Keratinocyte (primary cell): ENCODE measurements around the gene DGLUCY. TPM values are rescaled to one million over a fixed set of nuclear protein-coding genes. Genes with fewer than 3 reads are reported as not detected.

ENCODE experiments used
- DNase-seq: peaks from one replicate; pipeline ENCODE4 v3.0.0-alpha.2; 2011; ENCODE audit warnings: low read depth, missing footprints, low spot score
- FAIRE-seq: peaks from 2 replicates; lab custom pipeline; 2011; peaks lifted over from hg19 to GRCh38; lab: Jason Lieb, UNC
- H2AFZ ChIP-seq: 2 replicates; pipeline ENCODE4 v1.6.0; 2012; ENCODE audit warnings: low read length, control low read depth, inconsistent platforms; ENCODE audit not compliant: control insufficient read depth
- H3K27ac ChIP-seq: 2 replicates; pipeline ENCODE4 v1.5.1; 2011; ENCODE audit warnings: low read length; ENCODE audit not compliant: control insufficient read depth, insufficient read depth
- H3K27me3 ChIP-seq: 3 replicates; pipeline ENCODE4 v1.6.0; 2011; ENCODE audit warnings: low read length; ENCODE audit not compliant: control insufficient read depth, insufficient read depth; ENCODE audit errors: extremely low read depth
- H3K36me3 ChIP-seq, 2 experiments: 2 replicates in 1 of 2; 3 replicates in 1 of 2; pipeline ENCODE4 v1.5.1; 2011; ENCODE audit warnings: low read length in 2 of 2, mild to moderate bottlenecking in 1 of 2; ENCODE audit not compliant: control insufficient read depth in 2 of 2, insufficient read depth in 2 of 2; ENCODE audit errors: extremely low read depth in 1 of 2
- H3K4me1 ChIP-seq: 3 replicates; pipeline ENCODE4 v1.5.1; 2011; ENCODE audit warnings: low read length; ENCODE audit not compliant: control insufficient read depth, insufficient read depth; ENCODE audit errors: extremely low read depth
- H3K4me2 ChIP-seq: 3 replicates; pipeline ENCODE4 v1.6.0; 2011; ENCODE audit warnings: low read depth, low read length; ENCODE audit not compliant: control insufficient read depth, insufficient read depth; ENCODE audit errors: extremely low read depth
- H3K4me3 ChIP-seq, 3 experiments: fragments of 200-600 bp in 1 of 3; sonication (generic) in 1 of 3; 2 replicates in 2 of 3; 3 replicates in 1 of 3; pipeline ENCODE4 v1.5.1; 2011 to 2016; ENCODE audit warnings: low read length in 3 of 3, mild to moderate bottlenecking in 3 of 3, control low read depth in 2 of 3, inconsistent platforms in 1 of 3, low read depth in 1 of 3, mixed read lengths in 1 of 3, mixed run types in 1 of 3, moderate library complexity in 1 of 3; ENCODE audit not compliant: control insufficient read depth in 2 of 3, insufficient read depth in 2 of 3; ENCODE audit errors: extremely low read depth in 1 of 3
- H3K79me2 ChIP-seq: 2 replicates; pipeline ENCODE4 v1.6.0; 2012; ENCODE audit warnings: low read length; ENCODE audit not compliant: control insufficient read depth, insufficient read depth
- H3K9ac ChIP-seq: 3 replicates; pipeline ENCODE4 v1.6.0; 2011; ENCODE audit warnings: low read length; ENCODE audit not compliant: control insufficient read depth, insufficient read depth; ENCODE audit errors: extremely low read depth
- H3K9me1 ChIP-seq: 3 replicates; pipeline ENCODE4 v1.6.0; 2011; ENCODE audit warnings: low read length; ENCODE audit not compliant: control insufficient read depth, insufficient read depth; ENCODE audit errors: extremely low read depth
- H3K9me3 ChIP-seq: 2 replicates; pipeline ENCODE4 v1.5.1; 2012; ENCODE audit warnings: low read depth, low read length; ENCODE audit not compliant: control insufficient read depth
- H4K20me1 ChIP-seq: 3 replicates; pipeline ENCODE4 v1.6.0; 2011; ENCODE audit warnings: low read length; ENCODE audit not compliant: control insufficient read depth, insufficient read depth; ENCODE audit errors: extremely low read depth
- EZH2 ChIP-seq: IDR thresholded peaks from one replicate; pipeline ENCODE4 v1.6.1; 2012; ENCODE audit warnings: inconsistent platforms, mild to moderate bottlenecking, low read length, moderate library complexity
- dilution Hi-C: fragments of 300-500 bp; cut with MboI; formaldehyde crosslinking; loops from one replicate; pipeline ENCODE4 v1.7.0; 2020; ENCODE audit warnings: low sequenced_read_pairs; ENCODE audit not compliant: extremely low pct_ligation_motif_present
- polyA plus RNA-seq, 5 experiments: library from polyadenylated mRNA; depleted of rRNA in 3 of 5; stranded (reverse) in 3 of 5; stranded (forward) in 1 of 5; unstranded in 1 of 5; fragments of >200 nt; gene quantifications; 1 replicate in 1 of 5; 2 replicates in 3 of 5; 3 replicates in 1 of 5; pipeline versions ENCODE4 v1.2.1 to v1.2.3, GENCODE V29; 2011 to 2012; ENCODE audit warnings: missing spikeins in 2 of 5, low read depth in 1 of 5, low replicate concordance in 1 of 5
- TF ChIP-seq, protein P1 (sequence below), 3 experiments: IDR thresholded peaks in 1 of 3; conservative IDR thresholded peaks in 1 of 3; optimal IDR thresholded peaks in 1 of 3; 2 replicates in 2 of 3; 3 replicates in 1 of 3; pipeline versions ENCODE3 to v1.5.1; 2011; ENCODE audit warnings: low read length in 3 of 3, mild to moderate bottlenecking in 3 of 3, moderate library complexity in 2 of 3, control low read depth in 1 of 3, inconsistent platforms in 1 of 3; ENCODE audit not compliant: insufficient read depth in 2 of 3; ENCODE audit errors: extremely low read depth in 1 of 3

The DGLUCY gene
- polyA plus RNA-seq, 1 donor (not counting 4 experiments of a cell fraction or from before 2014, with no cell fraction given), result 19.4 TPM

DNA sequence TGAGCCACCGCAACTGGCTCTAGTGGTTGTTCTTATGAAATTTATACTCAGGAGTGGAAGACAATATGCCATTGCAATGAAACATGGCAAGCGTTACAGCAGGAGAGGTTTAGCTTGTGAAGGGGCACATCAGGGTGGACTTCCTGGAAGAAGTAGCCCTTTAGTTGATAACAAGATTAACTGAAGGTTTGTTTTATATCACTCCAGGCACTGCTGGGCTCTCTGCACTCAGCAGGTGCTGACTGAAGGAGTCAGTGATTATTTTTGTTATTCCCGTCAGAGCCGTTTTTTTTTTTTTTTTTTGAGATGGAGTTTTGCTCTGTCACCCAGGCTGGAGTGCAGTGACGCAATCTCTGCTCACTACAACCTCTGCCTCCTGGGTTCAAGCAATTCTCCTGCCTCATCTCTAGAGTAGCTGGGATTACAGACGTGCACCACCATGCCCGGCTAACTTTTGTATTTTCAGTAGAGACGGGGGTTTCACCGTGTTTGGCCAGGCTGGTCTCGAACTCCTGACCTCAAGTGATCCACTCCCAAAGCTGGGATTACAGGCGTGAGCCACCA, 148.2 kb downstream of the DGLUCY start:
- Histone ChIP-seq H3K4me3 (no peak overlapping the region), H4K20me1 (no peaks in the 10 kb centered on the region), H3K4me2 (no peak overlapping the region), H2AFZ (no peak overlapping the region), H3K9me3 (no peaks in the 10 kb centered on the region), H3K4me1 (peaks cover 30% of the 10 kb centered on the region), H3K79me2 (no peaks in the 10 kb centered on the region), H3K9ac (no peak overlapping the region), H3K36me3 (no peaks in the 10 kb centered on the region), H3K27me3 (no peaks in the 10 kb centered on the region), H3K9me1 (no peaks in the 10 kb centered on the region), H3K27ac (no peak overlapping the region)
- TF ChIP-seq, protein P1, sequence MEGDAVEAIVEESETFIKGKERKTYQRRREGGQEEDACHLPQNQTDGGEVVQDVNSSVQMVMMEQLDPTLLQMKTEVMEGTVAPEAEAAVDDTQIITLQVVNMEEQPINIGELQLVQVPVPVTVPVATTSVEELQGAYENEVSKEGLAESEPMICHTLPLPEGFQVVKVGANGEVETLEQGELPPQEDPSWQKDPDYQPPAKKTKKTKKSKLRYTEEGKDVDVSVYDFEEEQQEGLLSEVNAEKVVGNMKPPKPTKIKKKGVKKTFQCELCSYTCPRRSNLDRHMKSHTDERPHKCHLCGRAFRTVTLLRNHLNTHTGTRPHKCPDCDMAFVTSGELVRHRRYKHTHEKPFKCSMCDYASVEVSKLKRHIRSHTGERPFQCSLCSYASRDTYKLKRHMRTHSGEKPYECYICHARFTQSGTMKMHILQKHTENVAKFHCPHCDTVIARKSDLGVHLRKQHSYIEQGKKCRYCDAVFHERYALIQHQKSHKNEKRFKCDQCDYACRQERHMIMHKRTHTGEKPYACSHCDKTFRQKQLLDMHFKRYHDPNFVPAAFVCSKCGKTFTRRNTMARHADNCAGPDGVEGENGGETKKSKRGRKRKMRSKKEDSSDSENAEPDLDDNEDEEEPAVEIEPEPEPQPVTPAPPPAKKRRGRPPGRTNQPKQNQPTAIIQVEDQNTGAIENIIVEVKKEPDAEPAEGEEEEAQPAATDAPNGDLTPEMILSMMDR (optimal IDR thresholded peaks at IDR 0.05 in 1 of 3, IDR thresholded peaks at IDR 0.05 in 1 of 3, conservative IDR thresholded peaks at IDR 0.05 in 1 of 3; ENCODE audit: extremely low read depth in 1 of 3, insufficient read depth in 2 of 3, low read length in 3 of 3), result no peak
- no peak for TF ChIP-seq EZH2
- dilution Hi-C loops, result no loop called here
- FAIRE-seq (no peak), DNase-seq (no peak)

DNA sequence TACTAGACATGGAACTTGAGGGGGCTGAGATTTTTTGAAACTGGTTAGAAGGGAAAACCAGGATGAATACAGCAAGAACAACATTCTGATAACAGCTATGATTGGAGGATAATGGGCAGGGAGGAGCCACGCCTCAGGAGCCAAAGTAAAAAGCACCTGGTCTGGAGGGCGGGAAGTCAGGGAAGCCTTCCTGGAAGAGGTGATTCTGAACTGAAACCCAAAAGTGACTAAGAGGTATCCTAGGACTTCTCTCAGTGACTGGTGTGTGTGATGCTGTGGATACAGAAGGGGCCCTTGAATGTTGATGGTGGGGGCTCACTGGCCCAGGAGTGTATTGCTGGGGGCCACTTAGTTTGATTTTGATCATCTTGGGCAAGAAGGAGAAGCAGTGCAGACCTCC, 149.5 kb downstream of the DGLUCY start:
- no peak for TF ChIP-seq EZH2
- TF ChIP-seq, protein P1 (optimal IDR thresholded peaks at IDR 0.05 in 1 of 3, IDR thresholded peaks at IDR 0.05 in 1 of 3, conservative IDR thresholded peaks at IDR 0.05 in 1 of 3; ENCODE audit: extremely low read depth in 1 of 3, insufficient read depth in 2 of 3, low read length in 3 of 3), result no peak
- no peaks in the 10 kb centered on the region for H3K79me2 ChIP-seq
- FAIRE-seq, result no peak
- no peak overlapping the region for H3K4me3 ChIP-seq
- no peaks in the 10 kb centered on the region for H3K36me3 ChIP-seq
- no peak overlapping the region for H3K4me2 ChIP-seq
- no peaks in the 10 kb centered on the region for H4K20me1 ChIP-seq
- no peak overlapping the region for H3K9ac ChIP-seq
- dilution Hi-C loops, result no loop called here
- no peak for DNase-seq
- H3K9me3 ChIP-seq, result no peaks in the 10 kb centered on the region
- H3K27ac ChIP-seq, result no peak overlapping the region
- no peak overlapping the region for H2AFZ ChIP-seq
- H3K27me3 ChIP-seq, result no peaks in the 10 kb centered on the region
- peaks cover 21% of the 10 kb centered on the region for H3K4me1 ChIP-seq
- H3K9me1 ChIP-seq, result no peaks in the 10 kb centered on the region
